GM12865 (cell line): Measurements from ENCODE around the gene FBXO46.

Experiments
- DNase-seq: peaks from one replicate; pipeline ENCODE4 v3.0.0; 2010; ENCODE audit warnings: low read depth
- H3K4me3 ChIP-seq: 2 replicates; pipeline ENCODE4 v1.5.1; 2011; ENCODE audit warnings: mild to moderate bottlenecking, low read depth, low read length, control low read depth
- CTCF ChIP-seq: IDR thresholded peaks from 2 replicates; pipeline ENCODE4 v1.5.1; 2011; ENCODE audit warnings: low read length, control low read depth, low read depth, inconsistent platforms; ENCODE audit not compliant: insufficient read depth; ENCODE audit errors: missing control alignments

FBXO46 gene

GRCh38 chr19:45774765-45775164, 44.1 kb upstream of the FBXO46 start:
- H3K4me3 ChIP-seq, result no peak overlapping the region
- no peak for TF ChIP-seq CTCF
- no peak for DNase-seq

- DNase-seq, result no peak
- H3K4me3 ChIP-seq, result no peak overlapping the region
- no peak for TF ChIP-seq CTCF
Observed at GRCh38 chr19:45773384-45773783, 42.7 kb upstream of the FBXO46 start.

- DNase-seq, result no peak
- no peak for TF ChIP-seq CTCF
- no peak overlapping the region for H3K4me3 ChIP-seq
Observed at GRCh38 chr19:45772912-45773311, 42.2 kb upstream of the FBXO46 start.

GRCh38 chr19:45772130-45772840, 41.6 kb upstream of the FBXO46 start:
- no peak for DNase-seq
- no peak for TF ChIP-seq CTCF
- no peak overlapping the region for H3K4me3 ChIP-seq

- no peak for DNase-seq
- no peak for TF ChIP-seq CTCF
- no peak overlapping the region for H3K4me3 ChIP-seq
Observed at GRCh38 chr19:45771311-45771933, 40.7 kb upstream of the FBXO46 start.

GRCh38 chr19:45770192-45771101, 39.8 kb upstream of the FBXO46 start:
- H3K4me3 ChIP-seq, result peak overlapping the region; percentile 62
- peak; percentile 99 for DNase-seq
- TF ChIP-seq CTCF, result peak; percentile 87
